H1 (cell line): Measurements from ENCODE around the gene ITGAE. TPM values are rescaled to one million over a fixed set of nuclear protein-coding genes. Genes with fewer than 3 reads are reported as not detected.

Experiments
- CTCF ChIA-PET: fragments of 300-600 bp; sonication (Branson Sonifier 250); formaldehyde crosslinking; loops from one replicate; lab custom pipeline; 2021; ENCODE audit not compliant: partially characterized antibody; lab: Charles Lee
- POLR2A ChIA-PET: fragments of 300-600 bp; sonication (Branson Sonifier 250); formaldehyde crosslinking; loops from one replicate; lab custom pipeline; 2021; ENCODE audit warnings: inconsistent platforms; ENCODE audit not compliant: partially characterized antibody; lab: Charles Lee
- DNase-seq, 2 experiments: peaks; one replicate each; pipeline versions ENCODE4 v3.0.0 to v3.0.0-alpha.2; 2010 to 2022; ENCODE audit warnings: low spot score in 2 of 2, low read depth in 1 of 2, mixed read lengths in 1 of 2
- FAIRE-seq: peaks from 2 replicates; lab custom pipeline; 2011; peaks lifted over from hg19 to GRCh38; lab: Jason Lieb, UNC
- H2AFZ ChIP-seq: 2 replicates; pipeline ENCODE4 v1.8.1; 2012; ENCODE audit warnings: low read length, inconsistent platforms
- H2AK5ac ChIP-seq: 2 replicates; pipeline ENCODE4 v1.6.1; 2013; ENCODE audit warnings: low read depth, low read length
- H2BK120ac ChIP-seq: replicated peaks from 2 replicates; pipeline ENCODE3; 2013; ENCODE audit warnings: low read depth, low read length, inconsistent platforms
- H2BK12ac ChIP-seq: 2 replicates; pipeline ENCODE4 v1.6.1; 2013; ENCODE audit warnings: low read depth, low read length
- H2BK15ac ChIP-seq: 2 replicates; pipeline ENCODE4 v1.6.1; 2013; ENCODE audit warnings: low read length
- H2BK20ac ChIP-seq: 2 replicates; pipeline ENCODE4 v1.6.1; 2013; ENCODE audit warnings: low read length
- H2BK5ac ChIP-seq: 2 replicates; pipeline ENCODE4 v1.6.1; 2013; ENCODE audit warnings: low read depth, low read length
- H3K14ac ChIP-seq: 2 replicates; pipeline ENCODE4 v1.6.1; 2013; ENCODE audit warnings: inconsistent platforms; ENCODE audit not compliant: insufficient read length
- H3K18ac ChIP-seq: 2 replicates; pipeline ENCODE4 v1.6.1; 2013; ENCODE audit warnings: low read length; ENCODE audit errors: extremely low read depth
- H3K23ac ChIP-seq: 2 replicates; pipeline ENCODE4 v1.6.1; 2013; ENCODE audit warnings: inconsistent platforms; ENCODE audit not compliant: insufficient read length
- H3K23me2 ChIP-seq: 2 replicates; pipeline ENCODE4 v1.6.1; 2013; ENCODE audit warnings: low read depth, low read length
- H3K27ac ChIP-seq: 2 replicates; pipeline ENCODE4 v1.6.1; 2011; ENCODE audit warnings: low read depth, low read length, inconsistent platforms
- H3K27me3 ChIP-seq, 4 experiments: replicated peaks in 1 of 4; 1 replicate in 1 of 4; 2 replicates in 3 of 4; pipeline versions ENCODE4 v1.6.1 to v1.8.1; 2011 to 2013; ENCODE audit warnings: low read length in 3 of 4, mild to moderate bottlenecking in 3 of 4, inconsistent platforms in 2 of 4, mixed read lengths in 2 of 4, moderate library complexity in 1 of 4; ENCODE audit not compliant: control insufficient read depth in 3 of 4, insufficient read depth in 3 of 4; ENCODE audit errors: extremely low read depth in 1 of 4
- H3K36me3 ChIP-seq, 4 experiments: 2 replicates each; pipeline versions ENCODE4 v1.6.1 to v1.8.1; 2011 to 2013; ENCODE audit warnings: mild to moderate bottlenecking in 4 of 4, low read length in 3 of 4, moderate library complexity in 2 of 4, control low read depth in 1 of 4, inconsistent platforms in 1 of 4; ENCODE audit not compliant: insufficient read depth in 4 of 4, control insufficient read depth in 2 of 4
- H3K4ac ChIP-seq: replicated peaks from 2 replicates; pipeline ENCODE3; 2013; ENCODE audit warnings: low read length, low read depth, mixed read lengths, inconsistent platforms; ENCODE audit not compliant: insufficient read length
- H3K4me1 ChIP-seq, 4 experiments: replicated peaks in 1 of 4; 1 replicate in 1 of 4; 2 replicates in 3 of 4; pipeline versions ENCODE4 v1.6.1 to v1.8.1; 2011 to 2013; ENCODE audit warnings: low read length in 3 of 4, inconsistent platforms in 2 of 4, mixed read lengths in 1 of 4; ENCODE audit not compliant: insufficient read depth in 4 of 4, control insufficient read depth in 3 of 4
- H3K4me2 ChIP-seq, 2 experiments: 2 replicates each; pipeline versions ENCODE4 v1.6.1 to v1.8.1; 2011 to 2013; ENCODE audit warnings: low read depth in 2 of 2, low read length in 2 of 2, control low read depth in 1 of 2, inconsistent platforms in 1 of 2, mild to moderate bottlenecking in 1 of 2; ENCODE audit not compliant: insufficient read depth in 1 of 2
- H3K4me3 ChIP-seq, 4 experiments: fragments of 200-600, 300-600 bp in 1 of 4; sonication (generic), shearing (Covaris generic), sonication (Bioruptor Twin) in 1 of 4; 2 replicates each; pipeline versions ENCODE4 v1.5.1 to v1.8.1; 2011 to 2016; ENCODE audit warnings: low read length in 4 of 4, low read depth in 3 of 4, control low read depth in 2 of 4, inconsistent platforms in 2 of 4, mild to moderate bottlenecking in 2 of 4, mixed read lengths in 1 of 4, moderate library complexity in 1 of 4; ENCODE audit not compliant: insufficient read depth in 2 of 4; ENCODE audit errors: extremely low read depth in 1 of 4
- H3K56ac ChIP-seq: replicated peaks from 2 replicates; pipeline ENCODE3; 2013; ENCODE audit warnings: low read depth, mild to moderate bottlenecking, mixed read lengths, low read length, inconsistent platforms; ENCODE audit not compliant: insufficient read length
- H3K79me1 ChIP-seq: 2 replicates; pipeline ENCODE4 v1.6.1; 2013; ENCODE audit warnings: low read depth, low read length, control low read depth
- H3K79me2 ChIP-seq, 2 experiments: 2 replicates each; pipeline versions ENCODE4 v1.6.1 to v1.8.1; 2012 to 2013; ENCODE audit warnings: low read length in 2 of 2, mild to moderate bottlenecking in 2 of 2, inconsistent platforms in 1 of 2; ENCODE audit not compliant: insufficient read depth in 2 of 2, control insufficient read depth in 1 of 2
- H3K9ac ChIP-seq, 4 experiments: replicated peaks in 1 of 4; 1 replicate in 1 of 4; 2 replicates in 3 of 4; pipeline versions ENCODE4 v1.6.1 to v1.8.1; 2011 to 2013; ENCODE audit warnings: low read depth in 3 of 4, low read length in 3 of 4, control low read depth in 2 of 4, mild to moderate bottlenecking in 2 of 4, moderate library complexity in 2 of 4, inconsistent platforms in 1 of 4; ENCODE audit errors: extremely low read depth in 1 of 4
- H3K9me3 ChIP-seq, 2 experiments: 2 replicates each; pipeline versions ENCODE4 v1.6.1 to v1.8.1; 2012 to 2013; ENCODE audit warnings: mild to moderate bottlenecking in 2 of 2, moderate library complexity in 2 of 2, control low read depth in 1 of 2, inconsistent platforms in 1 of 2, low read depth in 1 of 2, low read length in 1 of 2, mixed read lengths in 1 of 2; ENCODE audit not compliant: insufficient read depth in 2 of 2
- H4K20me1 ChIP-seq, 2 experiments: replicated peaks in 1 of 2; 2 replicates each; pipeline versions ENCODE3 to v1.8.1; 2011 to 2013; ENCODE audit warnings: inconsistent platforms in 2 of 2, low read length in 2 of 2, mild to moderate bottlenecking in 1 of 2; ENCODE audit not compliant: insufficient read depth in 2 of 2, control insufficient read depth in 1 of 2
- H4K5ac ChIP-seq: 2 replicates; pipeline ENCODE4 v1.6.1; 2013; ENCODE audit warnings: low read length, low read depth, mixed read lengths, inconsistent platforms; ENCODE audit not compliant: insufficient read length
- H4K8ac ChIP-seq: 2 replicates; pipeline ENCODE4 v1.8.0; 2013; ENCODE audit warnings: mild to moderate bottlenecking, moderate library complexity, low read length, inconsistent platforms; ENCODE audit not compliant: insufficient read depth; ENCODE audit errors: extremely low read depth
- H4K91ac ChIP-seq: replicated peaks from 2 replicates; pipeline ENCODE3; 2013; ENCODE audit warnings: low read length, mixed read lengths, inconsistent platforms; ENCODE audit not compliant: insufficient read length
- CTCF ChIP-seq, 3 experiments: IDR thresholded peaks; 1 replicate in 2 of 3; 2 replicates in 1 of 3; pipeline versions ENCODE4 v1.5.1 to v1.6.1; 2011; ENCODE audit warnings: low read length in 3 of 3, mild to moderate bottlenecking in 3 of 3, inconsistent platforms in 2 of 3, low read depth in 1 of 3, moderate library complexity in 1 of 3; ENCODE audit not compliant: insufficient read depth in 1 of 3; ENCODE audit errors: control extremely low read depth in 1 of 3
- E2F6 ChIP-seq: IDR thresholded peaks from 2 replicates; pipeline ENCODE4 v1.6.1; 2012; ENCODE audit warnings: inconsistent platforms
- KDM1A ChIP-seq: fragments of 200-600, 300-600 bp; sonication (generic); IDR thresholded peaks from 2 replicates; pipeline ENCODE4 v1.7.1; 2016; ENCODE audit warnings: mild to moderate bottlenecking, low read length, borderline replicate concordance
- MAX ChIP-seq: IDR thresholded peaks from 2 replicates; pipeline ENCODE4 v1.6.1; 2012; ENCODE audit warnings: inconsistent platforms
- NRF1 ChIP-seq: IDR thresholded peaks from 2 replicates; pipeline ENCODE4 v1.6.1; 2011; ENCODE audit warnings: mild to moderate bottlenecking, low read depth, low read length, improper control_type of control experiment
- POLR2A ChIP-seq, 2 experiments: IDR thresholded peaks; 1 replicate in 1 of 2; 2 replicates in 1 of 2; pipeline ENCODE4 v1.6.1; 2011; ENCODE audit warnings: low read depth in 2 of 2, low read length in 2 of 2, mild to moderate bottlenecking in 2 of 2; ENCODE audit errors: control extremely low read depth in 1 of 2
- WGBS, 2 experiments: shearing (Covaris generic) in 1 of 2; methylation state at CpG; one replicate each; pipeline versions ENCODE4 v1.1.6 to v1.1.7; 2013 to 2015; ENCODE audit warnings: low lambda C conversion rate in 2 of 2, mixed read lengths in 2 of 2, inconsistent platforms in 1 of 2, low coverage in 1 of 2, missing lambda C conversion rate in 1 of 2; ENCODE audit not compliant: insufficient replicate concordance in 2 of 2, insufficient coverage in 1 of 2, insufficient read length in 1 of 2; ENCODE audit errors: extremely low coverage in 1 of 2, missing lambda C conversion rate in 1 of 2; 5-methylcytosine and 5-hydroxymethylcytosine counted together
- polyA plus RNA-seq, 7 experiments: library from polyadenylated mRNA; depleted of rRNA in 3 of 7; stranded (reverse) in 5 of 7; unstranded in 2 of 7; fragments of >200 nt in 5 of 7; fragments of 200-250 nt in 2 of 7; gene quantifications; 1 replicate in 5 of 7; 2 replicates in 1 of 7; 4 replicates in 1 of 7; pipeline versions ENCODE4 v1.2.1 to v1.2.3, GENCODE V29; 2011 to 2013; ENCODE audit warnings: missing spikeins in 2 of 7, mixed read lengths in 2 of 7
- total RNA-seq: library from RNA; stranded (reverse); fragmentation: NEBNext Ultra II Directional; extraction: Animal tissue kit (Norgen Biotek cat#: 25700); gene quantifications from 2 replicates; pipeline ENCODE4 v1.2.1, GENCODE V29; 2021

The ITGAE gene
- total and polyA plus RNA-seq, 2 of the 8 experiments (the other 6 are each of a cell fraction or from before 2014, with no cell fraction given), result 23.2 to 43.1 TPM

- no peak overlapping the region for H2BK120ac ChIP-seq
- H4K91ac ChIP-seq, result peak overlapping the region; percentile 72
- H2BK15ac ChIP-seq, result no peak overlapping the region
- peaks cover 0 to 5% (median 3%) of the 10 kb centered on the region in 4 experiments; a peak in 4 of 7 replicates for H3K4me1 ChIP-seq
- peak overlapping the region; percentile 30 for H2BK12ac ChIP-seq
- peak overlapping the region; percentile 66; the same call in 1 of the 2 replicates for H2BK5ac ChIP-seq
- peak overlapping the region; percentile 80 for H3K56ac ChIP-seq
- CTCF ChIA-PET, result interaction anchor here (0.6 to 2.1 kb wide), 7 partner anchors 17 to 1446 kb away, joined by 3 to 11 read pairs (median 4); no protein-coding TSS in a partner anchor
- no peak overlapping the region for H3K14ac ChIP-seq
- no peaks in the 10 kb centered on the region for H3K79me1 ChIP-seq
- H2AFZ ChIP-seq, result no peak overlapping the region; the same call in 1 of the 2 replicates
- peak overlapping the region; percentile 57 to 78 (median 72) for H3K9ac ChIP-seq
- TF ChIP-seq E2F6 (peak; percentile 91), MAX (peak; percentile 73), KDM1A (0 out of 2 replicates have a peak, but pooled peaks have one; percentile 11), NRF1 (no peak), POLR2A (IDR thresholded peaks at IDR 0.05; ENCODE audit: control extremely low read depth in 1 of 2, low read depth in 2 of 2, low read length in 2 of 2) (0 out of 3 replicates have a peak, but pooled peaks of 1 of the 2 experiments have one; percentile 26), CTCF (IDR thresholded peaks at IDR 0.05; ENCODE audit: control extremely low read depth in 1 of 3, insufficient read depth in 1 of 3, low read depth in 1 of 3, low read length in 3 of 3) (no peak)
- H3K4me3 ChIP-seq, result peak overlapping the region; percentile 57 to 73 (median 66)
- peaks cover 4% of the 10 kb centered on the region; the same call in 1 of the 2 replicates for H3K23me2 ChIP-seq
- H2BK20ac ChIP-seq, result no peak overlapping the region
- H3K23ac ChIP-seq, result no peak overlapping the region
- 58% methylated on average over 18 of the region's 20 CpGs; no CpG with 5 or more reads in 1 of the 2 experiments for WGBS, 2 experiments
- H3K4ac ChIP-seq, result no peak overlapping the region
- H3K79me2 ChIP-seq, result no peaks in the 10 kb centered on the region
- peak overlapping the region; percentile 75 for H4K5ac ChIP-seq
- POLR2A ChIA-PET, result interaction anchor here (0.6 to 1.4 kb wide), 2 partner anchors 90 to 1433 kb away, joined by 3 read pairs; no protein-coding TSS in a partner anchor
- H3K4me2 ChIP-seq, result peak overlapping the region; percentile 89 to 96
- no peaks in the 10 kb centered on the region for H4K20me1 ChIP-seq
- H2AK5ac ChIP-seq, result peak overlapping the region; percentile 11; the same call in 1 of the 2 replicates
- H4K8ac ChIP-seq, result peak overlapping the region; percentile 84
- H3K27ac ChIP-seq, result peak overlapping the region; percentile 60; the same call in 1 of the 2 replicates
- DNase-seq (no peak), FAIRE-seq (no peak)
- peaks cover 0 to 3% of the 10 kb centered on the region in 2 experiments; a peak in 1 of 4 replicates for H3K9me3 ChIP-seq
- H3K36me3 ChIP-seq, result no peaks in the 10 kb centered on the region
- H3K27me3 ChIP-seq, result no peaks in the 10 kb centered on the region
- H3K18ac ChIP-seq, result peak overlapping the region; percentile 78; the same call in 1 of the 2 replicates
Observed at GRCh38 chr17:3755335-3756030, 45.5 kb downstream of the ITGAE start.
